Measurements from ENCODE around the gene IGDCC3. TPM values are rescaled to one million over a fixed set of nuclear protein-coding genes. Genes with fewer than 3 reads are reported as not detected.

IGDCC3 gene
- total RNA-seq, 1 experiment from 2014 or later, result 53.5 TPM

GRCh38 chr15:65326818-65327217 lies 51.0 kb downstream of the IGDCC3 start (continued):
- TF ChIP-seq ZNF425 (CRISPR knock-in tag; conservative IDR thresholded peaks at IDR 0.05) (no peak), ZNF138 (CRISPR knock-in tag; conservative IDR thresholded peaks at IDR 0.05) (no peak)

GRCh38 chr15:65326117-65326526 lies 51.7 kb downstream of the IGDCC3 start:
- ChIA-PET POLR2A (interaction anchor here (0.5 to 1.5 kb wide), 2 partner anchors 53 to 75 kb away, joined by 3 read pairs; no protein-coding TSS in a partner anchor), CTCF (interaction anchor here (0.6 to 3.8 kb wide), 9 partner anchors 7 to 117 kb away, joined by 3 to 27 read pairs (median 4); no protein-coding TSS in a partner anchor)
- Mint-ChIP-seq H3K27ac (peak overlapping the region; percentile 70), H3K4me1 (peaks cover 9% of the 10 kb centered on the region), H3K9me3 (no peaks in the 10 kb centered on the region), H3K4me3 (no peak overlapping the region), H3K27me3 (ENCODE audit: low read depth) (no peaks in the 10 kb centered on the region; the same call in 1 of the 2 replicates), H3K36me3 (peaks cover 19% of the 10 kb centered on the region)
- peak; percentile 55 for ATAC-seq
- DNase-seq (ENCODE audit: low spot score), result peak; percentile 52
- no peak for TF ChIP-seq CTCF (IDR thresholded peaks at IDR 0.05)

- Mint-ChIP-seq H3K36me3 (peaks cover 3% of the 10 kb centered on the region), H3K27ac (no peak overlapping the region), H3K9me3 (no peaks in the 10 kb centered on the region), H3K4me1 (peaks cover 9% of the 10 kb centered on the region), H3K27me3 (ENCODE audit: low read depth) (no peaks in the 10 kb centered on the region; the same call in 1 of the 2 replicates), H3K4me3 (no peak overlapping the region)
- DNase-seq (ENCODE audit: low spot score), result no peak
- ChIA-PET POLR2A (interaction anchor here (0.7 kb wide), 1 partner anchor 91 kb away, joined by 4 read pairs; no protein-coding TSS in a partner anchor), CTCF (interaction anchor here (1.1 to 8.9 kb wide), 4 partner anchors 13 to 92 kb away, joined by 3 to 175 read pairs (median 4); no protein-coding TSS in a partner anchor)
- no peak for ATAC-seq
- TF ChIP-seq IRF2 (CRISPR knock-in tag; IDR thresholded peaks at IDR 0.05; ENCODE audit: borderline replicate concordance, low read depth) (no peak), TP53 (CRISPR knock-in tag; IDR thresholded peaks at IDR 0.05) (no peak), ZNF121 (CRISPR knock-in tag; IDR thresholded peaks at IDR 0.05) (peak; percentile 77), ATF6 (CRISPR knock-in tag; IDR thresholded peaks at IDR 0.05) (no peak), NR3C1 (CRISPR knock-in tag; conservative IDR thresholded peaks at IDR 0.05; ENCODE audit: low read depth) (no peak), AFF4 (CRISPR knock-in tag; IDR thresholded peaks at IDR 0.05; ENCODE audit: borderline replicate concordance) (no peak), NFE2L1 (CRISPR knock-in tag; IDR thresholded peaks at IDR 0.05) (no peak), ZNF512 (CRISPR knock-in tag; IDR thresholded peaks at IDR 0.05; ENCODE audit: borderline replicate concordance) (no peak)
These were observed 54.7 kb downstream of the IGDCC3 start for GRCh38 chr15:65323071-65323511.
